HG03103 (cell line): Measurements from ENCODE around the gene PRDM5.
"Not testable (repeated sequence)": the region's sequence is repeated elsewhere in the genome, so short reads cannot be mapped to it uniquely, and the experiment has no call there.

Source experiments
- ATAC-seq: cut with Tn5 transposase; IDR thresholded peaks from one replicate; pipeline ENCODE4 v1.9.1; 2021; ENCODE audit warnings: low read depth; ENCODE audit not compliant: unreplicated experiment

Gene PRDM5

DNA sequence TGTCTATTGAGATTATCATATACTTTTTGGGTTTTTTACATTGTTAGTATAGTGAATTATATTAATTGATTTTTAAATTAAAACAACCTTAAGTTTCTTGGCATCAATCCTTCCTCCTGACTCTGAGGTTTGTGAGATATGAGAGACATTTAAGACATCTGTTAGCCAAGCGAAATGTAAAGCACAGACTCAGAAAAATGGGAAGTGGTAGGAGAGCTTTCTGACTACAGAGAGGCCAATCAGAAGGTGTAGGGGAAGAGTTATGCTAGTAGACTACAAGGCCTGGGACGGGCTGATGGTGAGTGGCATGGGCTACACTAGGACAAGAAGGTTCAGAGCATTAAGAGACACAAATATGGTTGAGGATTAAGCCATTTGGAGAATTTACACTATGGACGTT, 255.4 kb downstream of the PRDM5 start:
- no peak for ATAC-seq

- no peak for ATAC-seq
These were observed 257.7 kb downstream of the PRDM5 start for GRCh38 chr4:120664851-120665250.

- no peak for ATAC-seq
These were observed 262.8 kb downstream of the PRDM5 start for GRCh38 chr4:120659616-120660170.

DNA sequence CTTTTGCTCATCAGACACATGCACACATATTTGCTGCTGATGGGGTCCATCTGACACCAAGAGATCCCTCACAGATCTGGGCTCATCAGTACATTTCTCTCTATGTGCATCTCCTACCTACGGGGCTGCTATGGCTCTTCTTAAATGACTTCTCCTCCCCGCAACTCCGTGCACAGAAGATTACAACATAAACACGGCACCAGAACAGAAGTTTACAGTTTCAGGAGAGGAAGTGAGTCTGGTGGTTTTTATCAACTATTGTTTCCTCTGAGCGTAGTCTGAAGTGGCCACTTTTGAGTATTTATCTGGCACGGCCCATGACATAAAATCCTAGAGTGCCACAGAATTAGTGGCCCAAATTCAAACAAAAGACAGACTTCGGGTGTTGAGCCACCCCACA, 263.8 kb downstream of the PRDM5 start:
- no peak for ATAC-seq

DNA sequence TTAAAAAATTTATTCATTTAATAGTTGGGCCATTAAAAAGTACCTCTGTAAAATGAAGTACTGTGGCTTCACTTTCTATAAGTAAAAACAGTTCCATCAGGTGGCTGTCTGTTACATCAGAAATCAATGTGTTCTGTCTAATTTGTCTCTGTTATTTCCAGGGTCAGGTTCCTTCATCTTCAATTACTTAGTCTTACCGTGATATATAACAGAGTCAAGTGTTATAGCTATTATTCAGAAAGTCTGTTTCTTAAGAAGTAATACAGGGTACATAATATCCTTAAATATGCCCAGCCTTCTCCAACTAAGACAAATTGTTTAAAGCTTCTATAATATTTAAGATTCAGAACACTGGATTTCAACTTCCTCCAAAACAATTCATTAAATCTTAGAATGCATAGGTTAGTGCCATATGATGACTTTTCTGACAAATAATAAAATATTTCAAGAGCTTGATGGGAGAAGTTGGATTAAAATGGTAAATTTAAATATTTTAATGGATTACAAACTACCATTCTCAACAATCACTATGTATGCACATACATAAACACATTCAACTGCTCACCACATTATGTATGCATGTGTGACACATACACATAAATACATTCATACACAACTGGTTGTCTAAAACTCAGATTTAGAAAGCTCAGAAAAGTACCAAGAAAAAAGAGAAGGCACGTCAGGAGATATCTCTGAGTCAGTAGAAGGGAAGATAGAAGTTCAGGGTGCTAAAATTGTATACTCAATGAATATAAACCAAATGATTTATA, 268.5 kb downstream of the PRDM5 start:
- no peak for ATAC-seq

GRCh38 chr4:120648336-120648735, 274.2 kb downstream of the PRDM5 start:
- not testable (repeated sequence) for ATAC-seq
